LHCN-M2 (cell line): Measurements from ENCODE around the gene RNASE7. TPM values are rescaled to one million over a fixed set of nuclear protein-coding genes. Genes with fewer than 3 reads are reported as not detected.

ENCODE experiments used
- DNase-seq: peaks from one replicate; pipeline ENCODE4 v3.0.0-alpha.2; 2012; ENCODE audit warnings: low read depth
- total RNA-seq: library from RNA; depleted of rRNA; stranded (reverse); fragments of >200 nt; gene quantifications from 2 replicates; pipeline ENCODE4 v1.2.3, GENCODE V29; 2014

Gene RNASE7
- total RNA-seq, 1 experiment from 2014 or later: not detected

GRCh38 chr14:21066882-21067502, 24.8 kb downstream of the RNASE7 start:
- DNase-seq: no peak

- DNase-seq: peak; percentile 38
Measured at GRCh38 chr14:21068521-21069387, 26.6 kb downstream of the RNASE7 start.

- peak; percentile 20 for DNase-seq
Measured at GRCh38 chr14:21069388-21070082, 27.4 kb downstream of the RNASE7 start.

- DNase-seq: peak; percentile 40
Measured at GRCh38 chr14:21070083-21070609, 28.0 kb downstream of the RNASE7 start, which contains the start of gene ARHGEF40. TSS of gene ARHGEF40 (plus strand) at chr14:21070304. CDS start at chr14:21070397, 93 bp downstream.

GRCh38 chr14:21070610-21071224, 28.6 kb downstream of the RNASE7 start:
- DNase-seq: peak; percentile 45

GRCh38 chr14:21071225-21072030, 29.3 kb downstream of the RNASE7 start:
- DNase-seq: peak; percentile 90

GRCh38 chr14:21072031-21072473, 29.9 kb downstream of the RNASE7 start:
- DNase-seq: peak; percentile 60

- DNase-seq: no peak
Measured at GRCh38 chr14:21072781-21073339, 30.7 kb downstream of the RNASE7 start.

GRCh38 chr14:21073921-21074320, 31.8 kb downstream of the RNASE7 start:
- DNase-seq: no peak

GRCh38 chr14:21074398-21075272, 32.5 kb downstream of the RNASE7 start:
- no peak for DNase-seq

- DNase-seq: no peak
Measured at GRCh38 chr14:21075719-21076437, 33.7 kb downstream of the RNASE7 start.

- no peak for DNase-seq
Measured at GRCh38 chr14:21077672-21078071, 35.5 kb downstream of the RNASE7 start.

- DNase-seq: no peak
Measured at GRCh38 chr14:21078287-21078686, 36.1 kb downstream of the RNASE7 start.

GRCh38 chr14:21078726-21079125, 36.6 kb downstream of the RNASE7 start:
- DNase-seq: no peak

GRCh38 chr14:21081521-21082142, 39.5 kb downstream of the RNASE7 start:
- no peak for DNase-seq

GRCh38 chr14:21083565-21084325, 41.6 kb downstream of the RNASE7 start:
- DNase-seq: no peak

- DNase-seq: no peak
Measured at GRCh38 chr14:21084396-21084795, 42.2 kb downstream of the RNASE7 start.
